Cardiac fibroblast (primary cell): ENCODE results near the gene SYT3.

Experiments
- DNase-seq, 2 donors: peaks; one replicate each; pipeline versions ENCODE4 v3.0.0 to v3.0.0-alpha.2; 2010; ENCODE audit warnings: low read depth in 2 of 2
- H3K4me3 ChIP-seq, 2 donors: replicated peaks in 1 of 2; 1 replicate in 1 of 2; 2 replicates in 1 of 2; pipeline ENCODE4 v1.5.1; 2011; ENCODE audit warnings: low read depth in 2 of 2, low read length in 2 of 2, mild to moderate bottlenecking in 2 of 2, moderate library complexity in 1 of 2
- TF ChIP-seq, protein P1 (sequence below): IDR thresholded peaks from one replicate; pipeline ENCODE4 v1.5.1; 2011; ENCODE audit warnings: low read depth, mild to moderate bottlenecking, low read length, inconsistent platforms

The SYT3 gene

DNA sequence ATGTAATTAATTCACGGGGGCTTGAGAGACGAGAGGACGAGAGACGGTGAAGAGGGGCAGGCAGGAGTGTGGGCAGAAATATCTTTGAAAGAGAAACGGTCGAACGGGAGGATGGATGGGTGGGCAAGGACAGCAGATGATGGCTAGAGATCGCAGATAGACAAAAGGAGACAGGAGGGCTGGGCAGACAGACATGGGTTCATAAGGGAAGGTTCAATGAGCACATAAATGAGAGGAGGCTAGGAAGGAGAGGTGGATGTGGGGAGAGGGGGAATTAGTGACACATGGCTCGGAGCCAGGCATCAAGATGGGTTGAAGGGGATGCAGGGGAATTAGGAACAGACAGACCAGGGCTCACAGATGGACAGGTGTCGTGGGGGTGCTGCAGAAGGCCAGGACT, 1.1 kb downstream of the SYT3 start:
- TF ChIP-seq, protein P1, sequence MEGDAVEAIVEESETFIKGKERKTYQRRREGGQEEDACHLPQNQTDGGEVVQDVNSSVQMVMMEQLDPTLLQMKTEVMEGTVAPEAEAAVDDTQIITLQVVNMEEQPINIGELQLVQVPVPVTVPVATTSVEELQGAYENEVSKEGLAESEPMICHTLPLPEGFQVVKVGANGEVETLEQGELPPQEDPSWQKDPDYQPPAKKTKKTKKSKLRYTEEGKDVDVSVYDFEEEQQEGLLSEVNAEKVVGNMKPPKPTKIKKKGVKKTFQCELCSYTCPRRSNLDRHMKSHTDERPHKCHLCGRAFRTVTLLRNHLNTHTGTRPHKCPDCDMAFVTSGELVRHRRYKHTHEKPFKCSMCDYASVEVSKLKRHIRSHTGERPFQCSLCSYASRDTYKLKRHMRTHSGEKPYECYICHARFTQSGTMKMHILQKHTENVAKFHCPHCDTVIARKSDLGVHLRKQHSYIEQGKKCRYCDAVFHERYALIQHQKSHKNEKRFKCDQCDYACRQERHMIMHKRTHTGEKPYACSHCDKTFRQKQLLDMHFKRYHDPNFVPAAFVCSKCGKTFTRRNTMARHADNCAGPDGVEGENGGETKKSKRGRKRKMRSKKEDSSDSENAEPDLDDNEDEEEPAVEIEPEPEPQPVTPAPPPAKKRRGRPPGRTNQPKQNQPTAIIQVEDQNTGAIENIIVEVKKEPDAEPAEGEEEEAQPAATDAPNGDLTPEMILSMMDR, result no peak
- H3K4me3 ChIP-seq, result no peak overlapping the region
- no peak for DNase-seq

DNA sequence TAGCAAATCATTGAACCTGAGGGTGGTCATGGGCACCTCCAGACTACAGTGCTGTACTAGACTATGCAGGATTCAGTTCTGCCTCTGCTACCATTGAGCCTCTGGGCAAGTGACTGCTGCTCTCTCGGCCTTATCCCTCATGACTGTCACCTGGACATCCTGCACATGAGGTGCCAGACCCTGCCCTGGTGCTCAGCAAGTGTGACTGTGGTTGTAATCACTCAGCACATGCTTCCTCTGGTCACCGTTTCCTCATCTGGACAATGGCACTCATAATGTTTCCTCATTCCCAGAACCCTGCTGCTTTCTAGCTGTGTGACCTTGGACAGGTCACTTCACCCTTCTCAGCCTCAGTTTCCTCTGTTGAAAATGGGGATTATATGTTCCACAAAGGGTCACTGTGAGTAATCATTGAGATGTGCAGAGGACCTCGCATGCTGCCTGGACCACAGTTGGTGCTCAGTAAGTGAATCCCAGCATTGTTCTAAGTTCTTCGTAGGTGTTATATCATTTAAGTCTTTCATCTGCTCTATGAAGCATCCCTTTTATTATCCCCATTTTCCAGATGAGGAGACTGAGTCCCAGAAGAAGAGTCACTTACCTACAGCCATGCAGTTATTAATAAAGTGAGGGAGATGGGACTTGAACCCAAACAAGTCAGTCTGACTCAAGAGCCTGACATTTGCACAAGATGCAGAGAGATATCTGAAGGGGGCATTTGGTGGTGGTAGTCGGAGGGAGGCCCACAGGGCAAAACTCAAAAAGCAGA, 3.2 kb downstream of the SYT3 start:
- no peak overlapping the region for H3K4me3 ChIP-seq
- TF ChIP-seq, protein P1, result no peak
- DNase-seq, result no peak

DNA sequence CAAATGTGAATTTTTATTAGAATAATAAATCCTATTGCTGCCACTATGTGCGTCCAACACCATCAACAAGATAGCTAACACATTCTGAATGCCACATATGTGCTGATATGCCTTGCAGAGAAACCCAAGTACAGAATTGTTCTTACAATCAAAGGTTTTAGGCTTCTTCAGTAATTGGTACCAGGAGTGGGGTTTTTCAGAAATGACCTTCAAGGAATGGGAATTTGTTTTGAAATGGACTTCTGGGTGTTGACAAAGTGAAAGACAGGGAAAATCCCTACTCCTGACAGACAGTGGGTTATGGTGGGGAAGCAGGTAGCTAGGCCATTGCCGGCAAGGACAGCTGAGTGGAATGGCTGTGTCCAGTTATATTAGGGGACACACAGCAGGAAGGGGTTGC, 5.7 kb downstream of the SYT3 start:
- DNase-seq, result no peak
- TF ChIP-seq, protein P1, result no peak
- H3K4me3 ChIP-seq, result no peak overlapping the region

DNA sequence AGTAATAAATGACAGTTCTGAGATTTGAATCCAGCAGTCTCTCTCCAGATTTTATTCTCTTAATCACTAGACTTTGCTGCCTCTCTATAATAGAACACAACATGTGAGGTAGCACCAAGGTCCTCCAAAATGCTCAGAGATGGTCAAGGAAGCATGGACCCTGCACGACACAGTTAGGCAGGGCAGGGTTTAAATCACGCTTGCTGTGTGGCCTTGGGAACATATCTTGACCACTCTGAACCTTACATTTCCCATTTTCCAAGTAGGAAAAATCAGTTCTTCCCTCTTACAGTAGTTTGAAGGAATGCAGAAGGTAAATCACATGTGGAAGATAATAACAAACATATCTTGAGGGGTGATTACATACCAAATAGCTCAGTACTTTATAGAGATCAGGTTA, 6.3 kb downstream of the SYT3 start:
- TF ChIP-seq, protein P1, result no peak
- H3K4me3 ChIP-seq, result no peak overlapping the region
- no peak for DNase-seq

DNA sequence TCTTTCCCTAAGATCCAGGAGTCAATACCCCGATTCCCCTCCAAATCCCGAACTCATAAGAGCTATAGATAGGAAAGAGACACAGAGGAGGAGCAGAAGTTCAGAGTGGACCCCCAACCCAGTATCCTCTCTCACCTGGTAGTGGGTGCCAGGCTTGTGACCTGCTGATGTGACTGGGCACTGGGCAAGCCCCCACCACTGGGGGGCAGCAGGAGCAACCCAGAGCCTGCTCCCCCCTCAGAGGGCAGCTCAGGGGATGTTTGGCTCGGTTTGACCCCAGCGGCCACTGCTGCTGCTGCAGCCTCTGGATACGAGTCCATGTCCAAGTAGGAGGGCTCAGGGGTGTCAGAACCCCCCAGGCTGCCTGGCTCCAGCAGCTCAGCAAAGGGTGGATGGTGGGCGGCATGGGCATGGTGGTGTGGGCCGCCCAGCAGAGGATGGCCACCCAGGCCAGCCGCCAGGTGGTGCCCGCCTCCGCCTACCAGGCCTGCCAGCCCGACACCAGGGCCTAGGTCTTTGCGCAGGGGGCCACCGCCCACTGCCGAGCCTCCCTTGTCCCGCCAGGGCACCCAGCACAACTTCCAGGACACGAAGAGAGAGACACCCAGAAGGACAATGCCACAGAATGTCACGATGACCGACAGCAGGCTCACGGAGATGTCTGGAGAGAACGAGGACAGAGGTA, 7.4 kb downstream of the SYT3 start:
- no peak for DNase-seq
- no peak overlapping the region for H3K4me3 ChIP-seq
- TF ChIP-seq, protein P1, result peak; percentile 2

DNA sequence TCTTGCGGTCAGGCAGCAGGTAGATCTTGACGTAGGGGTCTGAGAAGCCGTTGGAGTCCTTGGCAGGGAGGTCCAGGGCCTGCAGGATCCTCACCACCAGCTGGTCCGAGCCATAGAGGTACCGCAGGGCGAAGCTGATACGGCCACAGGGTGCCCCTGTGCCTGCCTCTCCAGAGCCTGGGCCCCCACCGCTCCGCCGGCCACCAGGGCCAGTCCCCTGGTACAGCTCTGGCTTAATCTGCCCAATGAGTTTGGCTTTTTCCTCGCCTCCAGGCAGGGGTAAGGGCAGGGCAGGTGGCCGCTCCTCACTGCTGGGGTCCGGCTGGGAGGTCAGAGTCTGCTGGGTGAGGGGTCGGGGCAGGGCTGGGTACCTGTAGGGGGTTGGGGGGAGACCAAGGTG, 9.9 kb downstream of the SYT3 start:
- H3K4me3 ChIP-seq, result no peak overlapping the region
- TF ChIP-seq, protein P1, result no peak
- no peak for DNase-seq

DNA sequence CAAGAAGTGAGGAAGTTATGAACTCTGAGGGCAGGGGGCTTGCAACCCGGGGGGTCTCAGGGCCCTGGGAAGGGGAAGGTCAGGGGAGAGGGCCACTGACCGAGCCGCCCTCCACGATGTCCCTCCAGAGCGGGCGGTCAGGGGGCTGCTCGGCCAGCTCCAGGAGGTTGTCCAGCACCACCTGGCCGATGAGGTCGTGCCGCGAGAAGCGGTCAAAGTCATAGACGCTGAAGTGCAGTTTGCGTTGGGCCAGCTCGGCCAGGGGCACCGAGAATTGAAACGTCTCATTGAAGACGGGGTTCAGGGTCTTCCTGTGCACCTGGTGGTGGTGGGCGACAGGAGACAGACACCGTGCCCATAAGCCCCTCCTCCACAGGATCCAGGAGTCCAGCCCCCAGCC, 10.5 kb downstream of the SYT3 start:
- DNase-seq, result no peak
- H3K4me3 ChIP-seq, result no peak overlapping the region
- TF ChIP-seq, protein P1, result no peak
